Thyroid gland (tissue), 4 donors: ENCODE data around the gene SERPINB2. TPM values are rescaled to one million over a fixed set of nuclear protein-coding genes. Genes with fewer than 3 reads are reported as not detected.
A peak's percentile ranks its signal among the peaks of the same experiment; 100 is the strongest.

Experiments
- DNase-seq, 2 donors: peaks; one replicate each; pipeline ENCODE4 v3.0.0-alpha.2; 2019
- H3K27ac ChIP-seq, 3 donors: fragments of 200-600 bp; sonication (generic); 1 replicate in 2 of 3; 2 replicates in 1 of 3; pipeline ENCODE4 v1.5.1; 2016 to 2019; ENCODE audit warnings: mild to moderate bottlenecking in 1 of 3, moderate library complexity in 1 of 3
- H3K27me3 ChIP-seq: fragments of 200-600 bp; sonication (generic); one replicate; pipeline ENCODE4 v1.5.1; 2019
- H3K36me3 ChIP-seq, 2 donors: fragments of 200-600 bp; sonication (generic); one replicate each; pipeline ENCODE4 v1.5.1; 2016 to 2019
- H3K4me1 ChIP-seq, 2 donors: fragments of 200-600 bp; sonication (generic); one replicate each; pipeline ENCODE4 v1.5.1; 2017 to 2019
- H3K4me3 ChIP-seq, 3 donors: fragments of 200-600 bp; sonication (generic); replicated peaks in 1 of 3; 1 replicate in 2 of 3; 2 replicates in 1 of 3; pipeline ENCODE4 v1.5.1; 2016; ENCODE audit warnings: mild to moderate bottlenecking in 1 of 3
- H3K9me3 ChIP-seq: fragments of 200-600 bp; sonication (generic); one replicate; pipeline ENCODE4 v1.5.1; 2017
- POLR2A ChIP-seq, 2 donors: fragments of 450-650 bp; IDR thresholded peaks; one replicate each; pipeline ENCODE4 v1.6.1; 2017; ENCODE audit warnings: antibody characterized with exemption in 2 of 2, mild to moderate bottlenecking in 2 of 2, moderate library complexity in 1 of 2
- WGBS, 2 donors: methylation state at CpG; one replicate each; pipeline ENCODE4 v1.1.5; 2017; 5-methylcytosine and 5-hydroxymethylcytosine counted together
- intact Hi-C: fragments of 100-400 bp; cut with DNase I; formaldehyde crosslinking; loops from one replicate; pipeline ENCODE4 v1.15.1; 2023
- total RNA-seq, 4 donors: library from RNA; depleted of rRNA; stranded (reverse); fragments of >200 nt; gene quantifications; one replicate each; pipeline ENCODE4 v1.2.3, GENCODE V29; 2016
- TF ChIP-seq, protein P1 (sequence below), 6 experiments: fragments of 200-600 bp in 3 of 6; fragments of 450-650 bp in 3 of 6; sonication (generic) in 3 of 6; IDR thresholded peaks; one replicate each; pipeline ENCODE4 v1.5.1; 2016 to 2019; ENCODE audit warnings: antibody characterized with exemption in 6 of 6, mild to moderate bottlenecking in 2 of 6, inconsistent platforms in 1 of 6, moderate library complexity in 1 of 6

SERPINB2 gene
- under 1 TPM in 2 of 4 donors, not detected in 2; 0.22 to 0.67 TPM for total RNA-seq

- Histone ChIP-seq H3K36me3 (no peaks in the 10 kb centered on the region), H3K27me3 (no peaks in the 10 kb centered on the region), H3K9me3 (no peaks in the 10 kb centered on the region), H3K27ac (no peak within 1 kb of the TSS), H3K4me3 (no peak within 1 kb of the TSS), H3K4me1 (no peaks in the 10 kb centered on the region)
- intact Hi-C loops, result no loop called here
- 65 to 76% methylated on average over 1 of the region's 1 CpG for WGBS, 2 donors
- DNase-seq, result no peak
- no peak for TF ChIP-seq POLR2A (IDR thresholded peaks at IDR 0.05)
- TF ChIP-seq, protein P1, sequence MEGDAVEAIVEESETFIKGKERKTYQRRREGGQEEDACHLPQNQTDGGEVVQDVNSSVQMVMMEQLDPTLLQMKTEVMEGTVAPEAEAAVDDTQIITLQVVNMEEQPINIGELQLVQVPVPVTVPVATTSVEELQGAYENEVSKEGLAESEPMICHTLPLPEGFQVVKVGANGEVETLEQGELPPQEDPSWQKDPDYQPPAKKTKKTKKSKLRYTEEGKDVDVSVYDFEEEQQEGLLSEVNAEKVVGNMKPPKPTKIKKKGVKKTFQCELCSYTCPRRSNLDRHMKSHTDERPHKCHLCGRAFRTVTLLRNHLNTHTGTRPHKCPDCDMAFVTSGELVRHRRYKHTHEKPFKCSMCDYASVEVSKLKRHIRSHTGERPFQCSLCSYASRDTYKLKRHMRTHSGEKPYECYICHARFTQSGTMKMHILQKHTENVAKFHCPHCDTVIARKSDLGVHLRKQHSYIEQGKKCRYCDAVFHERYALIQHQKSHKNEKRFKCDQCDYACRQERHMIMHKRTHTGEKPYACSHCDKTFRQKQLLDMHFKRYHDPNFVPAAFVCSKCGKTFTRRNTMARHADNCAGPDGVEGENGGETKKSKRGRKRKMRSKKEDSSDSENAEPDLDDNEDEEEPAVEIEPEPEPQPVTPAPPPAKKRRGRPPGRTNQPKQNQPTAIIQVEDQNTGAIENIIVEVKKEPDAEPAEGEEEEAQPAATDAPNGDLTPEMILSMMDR (IDR thresholded peaks at IDR 0.05), result no peak
These were observed at the start of gene SERPINB2 for GRCh38 chr18:63887424-63887823. Gene SERPINB2 (plus strand): TSS chr18:63887705. CDS start chr18:63891445, 3,740 bp downstream.

GRCh38 chr18:63843008-63843407 is 44.5 kb upstream of the SERPINB2 start:
- Histone ChIP-seq H3K4me1 (no peaks in the 10 kb centered on the region), H3K36me3 (no peaks in the 10 kb centered on the region), H3K4me3 (no peak overlapping the region), H3K9me3 (no peaks in the 10 kb centered on the region), H3K27me3 (no peaks in the 10 kb centered on the region), H3K27ac (no peak overlapping the region)
- 79 to 80% methylated on average over 7 of the region's 7 CpGs for WGBS, 2 donors
- TF ChIP-seq, protein P1 (IDR thresholded peaks at IDR 0.05), result no peak
- no peak for TF ChIP-seq POLR2A (IDR thresholded peaks at IDR 0.05)
- no peak for DNase-seq
- intact Hi-C loops, result no loop called here

- TF ChIP-seq POLR2A (IDR thresholded peaks at IDR 0.05), result no peak
- TF ChIP-seq, protein P1 (IDR thresholded peaks at IDR 0.05), result peak in 2 of 6 experiments; percentile 21 to 32
- H3K4me3 ChIP-seq, result no peak overlapping the region
- no peaks in the 10 kb centered on the region for H3K27me3 ChIP-seq
- intact Hi-C loops, result no loop called here
- H3K27ac ChIP-seq, result no peak overlapping the region
- H3K4me1 ChIP-seq, result no peaks in the 10 kb centered on the region
- no peaks in the 10 kb centered on the region for H3K9me3 ChIP-seq
- no peaks in the 10 kb centered on the region for H3K36me3 ChIP-seq
- DNase-seq, result no peak
- 9 to 11% methylated on average over 3 of the region's 3 CpGs for WGBS, 2 donors
These were observed 43.3 kb upstream of the SERPINB2 start for GRCh38 chr18:63844254-63844653.

DNA sequence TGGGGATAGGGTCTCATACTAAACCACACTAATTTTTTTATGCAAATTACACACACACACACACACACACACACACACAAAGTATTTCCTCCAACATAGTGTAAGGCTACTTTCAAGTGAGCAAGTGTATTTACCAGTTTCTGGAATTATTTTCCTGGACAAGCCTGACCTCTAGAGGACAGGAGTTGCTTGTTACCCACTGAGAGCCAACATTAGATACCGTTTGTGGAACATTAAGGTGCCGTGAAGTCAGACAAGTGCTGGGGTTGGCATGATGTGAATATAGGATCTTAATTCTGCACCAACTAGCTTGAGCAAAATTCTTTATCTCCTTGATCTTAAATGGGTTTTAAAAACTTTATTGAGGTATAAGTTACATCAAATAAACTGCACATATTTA is 39.3 kb upstream of the SERPINB2 start:
- TF ChIP-seq, protein P1 (IDR thresholded peaks at IDR 0.05), result peak in 3 of 6 experiments; percentile 28 to 41 (median 34)
- TF ChIP-seq POLR2A (IDR thresholded peaks at IDR 0.05), result no peak
- H3K27ac ChIP-seq, result no peak overlapping the region
- no peak overlapping the region for H3K4me3 ChIP-seq
- no peaks in the 10 kb centered on the region for H3K27me3 ChIP-seq
- H3K36me3 ChIP-seq, result no peaks in the 10 kb centered on the region
- 0 to 4% methylated on average over 2 of the region's 2 CpGs for WGBS, 2 donors
- H3K9me3 ChIP-seq, result no peaks in the 10 kb centered on the region
- no peak for DNase-seq
- intact Hi-C loops, result loop anchor here (5.0 kb wide), 1 partner anchor 331 kb away; no protein-coding TSS in a partner anchor
- H3K4me1 ChIP-seq, result no peaks in the 10 kb centered on the region

GRCh38 chr18:63850020-63850419 is 37.5 kb upstream of the SERPINB2 start:
- no peak overlapping the region for H3K4me3 ChIP-seq
- H3K36me3 ChIP-seq, result no peaks in the 10 kb centered on the region
- intact Hi-C loops, result no loop called here
- WGBS, 2 donors, result 45 to 52% methylated on average over 4 of the region's 4 CpGs
- no peak for DNase-seq
- H3K27me3 ChIP-seq, result no peaks in the 10 kb centered on the region
- TF ChIP-seq, protein P1 (IDR thresholded peaks at IDR 0.05), result no peak
- TF ChIP-seq POLR2A (IDR thresholded peaks at IDR 0.05), result no peak
- H3K27ac ChIP-seq, result no peak overlapping the region
- H3K9me3 ChIP-seq, result no peaks in the 10 kb centered on the region
- H3K4me1 ChIP-seq, result no peaks in the 10 kb centered on the region
